SJCRH30 (cell line): ENCODE data around the gene ACVR1C. TPM values are rescaled to one million over a fixed set of nuclear protein-coding genes. Genes with fewer than 3 reads are reported as not detected.

Experiments used
- total RNA-seq: library from RNA; depleted of rRNA; stranded (reverse); fragments of >200 nt; shearing (Covaris generic); gene quantifications from 2 replicates; pipeline ENCODE4 v1.2.3, GENCODE V29; 2014; rRNA removed

ACVR1C gene
- total RNA-seq, 1 experiment from 2014 or later, result 3.4 TPM

Other genes starting within 250 kb of the ACVR1C start
- 0.71 and 0.81 TPM in 2 replicates for gene CYTIP, start 184.8 kb downstream of the ACVR1C start, total RNA-seq
- 13.0 and 14.0 TPM in 2 replicates for gene ACVR1, start 247.5 kb upstream of the ACVR1C start, total RNA-seq